ENCODE results near the gene TJAP1.
A peak's percentile ranks its signal among the peaks of the same experiment; 100 is the strongest.

Gene TJAP1

GRCh38 chr6:43509984-43510826 is 32.8 kb downstream of the TJAP1 start, which contains the start of gene LRRC73:
Gene LRRC73 (minus strand): TSS chr6:43510346. CDS start chr6:43509785, 561 bp downstream.
- no peak for TF ChIP-seq CTCF (conservative IDR thresholded peaks at IDR 0.05; ENCODE audit: low read depth, low read length)
- H3K4me3 ChIP-seq (ENCODE audit: low read length), result peak within 1 kb of the TSS; percentile 49
- no peak for DNase-seq (ENCODE audit: low read depth)

GRCh38 chr6:43510827-43511163 is 33.4 kb downstream of the TJAP1 start:
- peak overlapping the region; percentile 49 for H3K4me3 ChIP-seq (ENCODE audit: low read length)
- no peak for DNase-seq (ENCODE audit: low read depth)
- no peak for TF ChIP-seq CTCF (conservative IDR thresholded peaks at IDR 0.05; ENCODE audit: low read depth, low read length)

- no peak overlapping the region for H3K4me3 ChIP-seq (ENCODE audit: low read length)
- no peak for DNase-seq (ENCODE audit: low read depth)
- TF ChIP-seq CTCF (conservative IDR thresholded peaks at IDR 0.05; ENCODE audit: low read depth, low read length), result no peak
Observed at GRCh38 chr6:43511824-43512415, 34.5 kb downstream of the TJAP1 start.

- H3K4me3 ChIP-seq (ENCODE audit: low read length), result peak overlapping the region; percentile 87
- no peak for TF ChIP-seq CTCF (conservative IDR thresholded peaks at IDR 0.05; ENCODE audit: low read depth, low read length)
- no peak for DNase-seq (ENCODE audit: low read depth)
Observed at GRCh38 chr6:43515808-43516207, 38.4 kb downstream of the TJAP1 start.

- DNase-seq (ENCODE audit: low read depth), result no peak
- TF ChIP-seq CTCF (conservative IDR thresholded peaks at IDR 0.05; ENCODE audit: low read depth, low read length), result no peak
- H3K4me3 ChIP-seq (ENCODE audit: low read length), result peak overlapping the region; percentile 87
Observed at GRCh38 chr6:43516367-43516696, 39.0 kb downstream of the TJAP1 start.

GRCh38 chr6:43516697-43517504 is 39.5 kb downstream of the TJAP1 start, which contains the start of the genes POLR1C and YIPF3:
Gene POLR1C (plus strand): TSS chr6:43517089. CDS start chr6:43517110, 21 bp downstream.
Gene YIPF3 (minus strand): TSS chr6:43516926. CDS start chr6:43516807, 119 bp downstream.
- no peak for TF ChIP-seq CTCF (conservative IDR thresholded peaks at IDR 0.05; ENCODE audit: low read depth, low read length)

More at GRCh38 chr6:43516697-43517504, 39.5 kb downstream of the TJAP1 start, which contains the start of the genes POLR1C and YIPF3:
- peak within 1 kb of the TSS; percentile 87 for H3K4me3 ChIP-seq (ENCODE audit: low read length)
- DNase-seq (ENCODE audit: low read depth), result peak; percentile 90

Measured in retinal pigment epithelial cell (primary cell).